HEK293 (cell line): Measurements from ENCODE around the gene AKAP17A.

ENCODE experiments used
- CTCF ChIA-PET: fragments of 350-600 bp; formaldehyde crosslinking; extraction: SDS; loops from one replicate; lab custom pipeline; 2021; ENCODE audit warnings: antibody characterized with exemption; lab: Yijun Ruan, JAX
- POLR2A ChIA-PET: fragments of 300-600 bp; formaldehyde crosslinking; extraction: SDS; loops from one replicate; lab custom pipeline; 2020; ENCODE audit warnings: antibody characterized with exemption, inconsistent platforms; lab: Yijun Ruan, JAX
- H3K27ac ChIP-seq: fragments of 200-500 bp; sonication (Bioruptor generic); 2 replicates; pipeline ENCODE4 v1.5.1; 2014; ENCODE audit warnings: low read depth, low read length, control low read depth, inconsistent platforms; ENCODE audit errors: extremely low read depth
- H3K36me3 ChIP-seq, 2 experiments: fragments of 200-500 bp in 1 of 2; sonication (Bioruptor generic) in 1 of 2; 1 replicate in 1 of 2; 2 replicates in 1 of 2; pipeline ENCODE4 v1.5.1; 2014 to 2017; ENCODE audit warnings: inconsistent platforms in 2 of 2, low read length in 2 of 2; ENCODE audit not compliant: control insufficient read depth in 2 of 2, insufficient read depth in 1 of 2
- H3K4me1 ChIP-seq: fragments of 200-500 bp; sonication (Bioruptor generic); 2 replicates; pipeline ENCODE4 v1.5.1; 2014; ENCODE audit warnings: mild to moderate bottlenecking, low read length, inconsistent platforms; ENCODE audit not compliant: control insufficient read depth, insufficient read depth
- H3K4me3 ChIP-seq: 2 replicates; pipeline ENCODE4 v1.5.1; 2011; ENCODE audit warnings: low read depth, mild to moderate bottlenecking, control low read depth, low read length, moderate library complexity
- H3K9me3 ChIP-seq: fragments of 200-500 bp; sonication (Bioruptor generic); 2 replicates; pipeline ENCODE4 v1.5.1; 2014; ENCODE audit warnings: low read depth, low read length, inconsistent platforms; ENCODE audit not compliant: control insufficient read depth, insufficient read depth
- GLIS1 ChIP-seq: fragments of 450-650 bp; formaldehyde crosslinking; IDR thresholded peaks from 2 replicates; pipeline ENCODE4 v1.5.1; 2016; ENCODE audit warnings: missing biosample characterization, missing genetic modification characterization
- SCRT1 ChIP-seq: fragments of 450-650 bp; formaldehyde crosslinking; IDR thresholded peaks from 2 replicates; pipeline ENCODE4 v1.5.1; 2016; ENCODE audit warnings: missing biosample characterization, missing genetic modification characterization, borderline replicate concordance
- ZBTB1 ChIP-seq: fragments of 450-650 bp; formaldehyde crosslinking; IDR thresholded peaks from 2 replicates; pipeline ENCODE4 v1.5.1; 2016; ENCODE audit warnings: missing biosample characterization, missing genetic modification characterization
- ZIC2 ChIP-seq: fragments of 450-650 bp; formaldehyde crosslinking; IDR thresholded peaks from 2 replicates; pipeline ENCODE4 v1.5.1; 2016; ENCODE audit warnings: missing biosample characterization, missing genetic modification characterization
- ZNF121 ChIP-seq: fragments of 450-650 bp; formaldehyde crosslinking; IDR thresholded peaks from 2 replicates; pipeline ENCODE4 v1.5.1; 2016; ENCODE audit warnings: missing biosample characterization, missing genetic modification characterization
- ZNF174 ChIP-seq: fragments of 450-650 bp; formaldehyde crosslinking; IDR thresholded peaks from 2 replicates; pipeline ENCODE4 v1.5.0; 2017; ENCODE audit warnings: missing biosample characterization, mild to moderate bottlenecking, missing genetic modification characterization
- ZNF239 ChIP-seq: fragments of 450-650 bp; formaldehyde crosslinking; IDR thresholded peaks from 2 replicates; pipeline ENCODE4 v1.5.1; 2016; ENCODE audit warnings: missing biosample characterization, missing genetic modification characterization
- ZNF248 ChIP-seq: fragments of 450-650 bp; formaldehyde crosslinking; IDR thresholded peaks from 2 replicates; pipeline ENCODE4 v1.5.1; 2017; ENCODE audit warnings: missing biosample characterization, missing genetic modification characterization
- ZNF544 ChIP-seq: fragments of 450-650 bp; formaldehyde crosslinking; IDR thresholded peaks from 2 replicates; pipeline ENCODE4 v1.5.0; 2017; ENCODE audit warnings: missing biosample characterization, missing genetic modification characterization
- ZNF548 ChIP-seq: fragments of 450-650 bp; formaldehyde crosslinking; IDR thresholded peaks from 2 replicates; pipeline ENCODE4 v1.5.1; 2016; ENCODE audit warnings: missing biosample characterization, missing genetic modification characterization
- ZNF560 ChIP-seq: fragments of 450-650 bp; formaldehyde crosslinking; IDR thresholded peaks from 2 replicates; pipeline ENCODE4 v1.5.1; 2017; ENCODE audit warnings: missing biosample characterization, missing genetic modification characterization, borderline replicate concordance
- ZNF571 ChIP-seq: fragments of 450-650 bp; formaldehyde crosslinking; IDR thresholded peaks from 2 replicates; pipeline ENCODE4 v1.5.0; 2017; ENCODE audit warnings: missing biosample characterization, missing genetic modification characterization
- ZNF626 ChIP-seq: fragments of 450-650 bp; sonication (Bioruptor Pico); formaldehyde crosslinking; IDR thresholded peaks from 2 replicates; pipeline ENCODE4 v1.5.1; 2018; ENCODE audit warnings: missing biosample characterization, missing genetic modification characterization, inconsistent platforms
- ZNF791 ChIP-seq: fragments of 450-650 bp; formaldehyde crosslinking; IDR thresholded peaks from 2 replicates; pipeline ENCODE4 v1.5.1; 2016; ENCODE audit warnings: missing biosample characterization, missing genetic modification characterization
- TF ChIP-seq, protein P1 (sequence below): fragments of 450-650 bp; formaldehyde crosslinking; IDR thresholded peaks from 2 replicates; pipeline ENCODE4 v1.5.1; 2016; ENCODE audit warnings: missing biosample characterization, missing genetic modification characterization
- TF ChIP-seq, protein P2 (sequence below): fragments of 450-650 bp; formaldehyde crosslinking; IDR thresholded peaks from 2 replicates; pipeline ENCODE4 v1.5.1; 2016; ENCODE audit warnings: missing biosample characterization, missing genetic modification characterization
- TF ChIP-seq, protein P3 (sequence below): fragments of 450-650 bp; formaldehyde crosslinking; IDR thresholded peaks from 2 replicates; pipeline ENCODE4 v1.5.1; 2016; ENCODE audit warnings: missing biosample characterization, missing genetic modification characterization
- TF ChIP-seq, protein P4 (sequence below): fragments of 450-650 bp; formaldehyde crosslinking; IDR thresholded peaks from 2 replicates; pipeline ENCODE4 v1.5.1; 2016; ENCODE audit warnings: missing biosample characterization, missing genetic modification characterization

AKAP17A gene

DNA sequence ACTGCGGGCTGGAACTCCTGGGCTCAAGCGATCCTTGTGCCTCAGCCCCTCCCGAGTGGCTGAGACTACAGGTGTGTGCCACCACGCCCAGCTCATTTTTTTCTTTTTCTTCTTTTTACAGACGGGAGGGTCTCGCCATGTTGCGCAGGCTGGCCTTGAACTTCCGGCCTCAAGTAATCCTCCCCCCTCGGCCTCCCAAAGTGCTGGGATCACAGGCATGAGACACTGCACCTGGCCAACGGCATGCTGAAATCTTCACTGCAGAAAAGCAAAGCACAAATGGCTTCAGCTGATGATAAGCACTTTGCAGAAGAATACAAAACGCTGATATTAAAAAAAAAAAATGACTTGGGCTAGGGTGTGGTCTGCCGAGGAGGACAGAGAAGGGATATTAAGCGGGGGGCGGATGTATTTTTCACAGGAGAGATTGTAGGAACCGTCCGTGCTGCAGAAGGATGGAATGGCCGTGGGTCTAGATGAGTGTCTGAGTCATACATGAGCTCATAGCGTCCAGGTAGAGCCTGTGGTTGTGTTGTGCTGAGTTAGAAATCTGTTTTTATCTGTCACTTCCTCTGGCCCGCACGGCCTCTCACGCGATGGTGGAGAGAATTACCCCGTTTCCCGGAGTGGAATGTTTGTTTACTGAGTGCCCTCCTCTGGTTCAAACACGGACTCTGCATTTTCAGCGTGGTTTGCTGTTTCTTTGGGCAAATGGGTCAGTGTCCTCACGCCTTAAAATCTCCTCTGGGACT is 8.5 kb upstream of the AKAP17A start (continued):
- TF ChIP-seq ZNF174 (tag by site-specific recombination) (no peak), ZNF548 (tag by site-specific recombination) (no peak), ZNF560 (no peak), ZIC2 (no peak), ZNF544 (tag by site-specific recombination) (no peak), ZNF791 (tag by site-specific recombination) (no peak), GLIS1 (tag by site-specific recombination) (0 out of 2 replicates have a peak, but pooled peaks have one; percentile 41), ZNF571 (tag by site-specific recombination) (no peak), SCRT1 (tag by site-specific recombination) (no peak), ZNF626 (no peak), ZNF248 (tag by site-specific recombination) (no peak), ZNF239 (no peak), ZBTB1 (no peak)
- TF ChIP-seq, protein P1, sequence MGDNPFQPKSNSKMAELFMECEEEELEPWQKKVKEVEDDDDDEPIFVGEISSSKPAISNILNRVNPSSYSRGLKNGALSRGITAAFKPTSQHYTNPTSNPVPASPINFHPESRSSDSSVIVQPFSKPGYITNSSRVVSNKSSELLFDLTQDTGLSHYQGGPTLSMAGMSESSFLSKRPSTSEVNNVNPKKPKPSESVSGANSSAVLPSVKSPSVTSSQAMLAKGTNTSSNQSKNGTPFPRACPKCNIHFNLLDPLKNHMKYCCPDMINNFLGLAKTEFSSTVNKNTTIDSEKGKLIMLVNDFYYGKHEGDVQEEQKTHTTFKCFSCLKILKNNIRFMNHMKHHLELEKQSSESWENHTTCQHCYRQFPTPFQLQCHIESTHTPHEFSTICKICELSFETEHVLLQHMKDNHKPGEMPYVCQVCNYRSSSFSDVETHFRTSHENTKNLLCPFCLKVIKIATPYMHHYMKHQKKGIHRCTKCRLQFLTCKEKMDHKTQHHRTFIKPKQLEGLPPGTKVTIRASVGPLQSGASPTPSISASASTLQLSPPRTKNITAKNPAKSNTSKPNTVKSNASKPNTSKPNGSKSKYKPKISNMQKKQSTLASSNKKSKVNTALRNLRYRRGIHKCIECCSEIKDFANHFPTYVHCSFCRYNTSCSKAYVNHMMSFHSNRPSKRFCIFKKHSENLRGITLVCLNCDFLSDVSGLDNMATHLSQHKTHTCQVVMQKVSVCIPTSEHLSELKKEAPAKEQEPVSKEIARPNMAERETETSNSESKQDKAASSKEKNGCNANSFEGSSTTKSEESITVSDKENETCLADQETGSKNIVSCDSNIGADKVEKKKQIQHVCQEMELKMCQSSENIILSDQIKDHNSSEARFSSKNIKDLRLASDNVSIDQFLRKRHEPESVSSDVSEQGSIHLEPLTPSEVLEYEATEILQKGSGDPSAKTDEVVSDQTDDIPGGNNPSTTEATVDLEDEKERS (tag by site-specific recombination): peak; percentile 29; the same call in 1 of the 2 replicates
- TF ChIP-seq, protein P2, sequence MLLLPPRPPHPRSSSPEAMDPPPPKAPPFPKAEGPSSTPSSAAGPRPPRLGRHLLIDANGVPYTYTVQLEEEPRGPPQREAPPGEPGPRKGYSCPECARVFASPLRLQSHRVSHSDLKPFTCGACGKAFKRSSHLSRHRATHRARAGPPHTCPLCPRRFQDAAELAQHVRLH: no peak
- TF ChIP-seq, protein P3, sequence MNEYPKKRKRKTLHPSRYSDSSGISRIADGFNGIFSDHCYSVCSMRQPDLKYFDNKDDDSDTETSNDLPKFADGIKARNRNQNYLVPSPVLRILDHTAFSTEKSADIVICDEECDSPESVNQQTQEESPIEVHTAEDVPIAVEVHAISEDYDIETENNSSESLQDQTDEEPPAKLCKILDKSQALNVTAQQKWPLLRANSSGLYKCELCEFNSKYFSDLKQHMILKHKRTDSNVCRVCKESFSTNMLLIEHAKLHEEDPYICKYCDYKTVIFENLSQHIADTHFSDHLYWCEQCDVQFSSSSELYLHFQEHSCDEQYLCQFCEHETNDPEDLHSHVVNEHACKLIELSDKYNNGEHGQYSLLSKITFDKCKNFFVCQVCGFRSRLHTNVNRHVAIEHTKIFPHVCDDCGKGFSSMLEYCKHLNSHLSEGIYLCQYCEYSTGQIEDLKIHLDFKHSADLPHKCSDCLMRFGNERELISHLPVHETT (tag by site-specific recombination): peak; percentile 56; the same call in 1 of the 2 replicates

DNA sequence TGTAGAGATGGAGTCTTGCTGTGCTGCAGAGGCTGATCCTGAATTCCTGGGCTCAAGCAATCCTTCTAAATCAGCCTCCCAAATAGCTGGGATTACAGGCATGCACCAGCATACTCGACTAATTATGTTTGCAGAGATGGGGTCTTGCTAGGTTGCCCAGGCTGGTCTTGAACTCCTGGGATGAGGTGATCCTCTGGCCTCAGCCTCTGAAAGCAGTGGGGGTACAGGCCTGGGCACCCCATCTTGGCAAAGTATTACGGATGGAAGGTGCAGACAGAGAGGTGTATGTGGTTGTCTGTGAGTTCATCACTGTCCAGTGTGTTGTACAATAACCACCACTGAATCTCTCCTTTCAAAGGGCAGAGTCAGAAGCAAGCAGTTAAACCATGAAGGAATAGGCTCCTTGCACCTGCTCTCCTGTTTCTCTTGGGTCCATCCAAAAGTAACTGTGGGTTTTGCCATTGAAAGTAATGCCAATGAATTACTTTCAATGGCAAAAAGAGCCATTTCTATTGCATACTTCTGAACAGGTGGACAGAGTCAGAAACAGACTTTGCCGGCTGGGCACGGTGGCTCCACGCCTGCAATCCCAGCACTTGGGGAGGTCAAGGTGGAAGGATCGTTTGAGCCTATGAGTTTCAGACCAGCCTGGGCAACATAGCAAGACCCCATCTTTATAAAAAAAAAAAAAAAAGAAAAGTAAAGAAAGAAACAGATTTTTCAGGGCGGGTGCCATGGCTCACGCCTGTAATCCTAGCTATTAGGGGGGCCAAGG is 7.0 kb upstream of the AKAP17A start:
- CTCF ChIA-PET: no interaction called here
- Histone ChIP-seq H3K27ac (no peak overlapping the region), H3K36me3 (no peaks in the 10 kb centered on the region), H3K9me3 (no peaks in the 10 kb centered on the region), H3K4me3 (no peak overlapping the region), H3K4me1 (no peaks in the 10 kb centered on the region)
- POLR2A ChIA-PET: no interaction called here
- TF ChIP-seq ZNF121: peak; percentile 31; the same call in 1 of the 2 replicates
- no peak for TF ChIP-seq ZNF544 (tag by site-specific recombination)
- TF ChIP-seq, protein P4, sequence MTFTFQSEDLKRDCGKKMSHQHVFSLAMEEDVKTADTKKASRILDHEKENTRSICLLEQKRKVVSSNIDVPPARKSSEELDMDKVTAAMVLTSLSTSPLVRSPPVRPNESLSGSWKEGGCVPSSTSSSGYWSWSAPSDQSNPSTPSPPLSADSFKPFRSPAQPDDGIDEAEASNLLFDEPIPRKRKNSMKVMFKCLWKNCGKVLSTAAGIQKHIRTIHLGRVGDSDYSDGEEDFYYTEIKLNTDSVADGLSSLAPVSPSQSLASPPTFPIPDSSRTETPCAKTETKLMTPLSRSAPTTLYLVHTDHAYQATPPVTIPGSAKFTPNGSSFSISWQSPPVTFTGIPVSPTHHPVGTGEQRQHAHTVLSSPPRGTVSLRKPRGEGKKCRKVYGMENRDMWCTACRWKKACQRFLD (tag by site-specific recombination): no peak
